ENCODE measurements around the gene HCRTR1. TPM values are rescaled to one million over a fixed set of nuclear protein-coding genes. Genes with fewer than 3 reads are reported as not detected.

Gene HCRTR1
- 1 to 10 TPM in 1 of 4 donors, under 1 TPM in 1, not detected in 2; 0.21 to 2.5 TPM for total RNA-seq

- Histone ChIP-seq H3K27me3 (peaks cover 0 to 33% of the 10 kb centered on the region in 2 donors), H3K27ac (no peak within 1 kb of the TSS), H3K4me3 (peak within 1 kb of the TSS; percentile 19 to 50 (median 37)), H3K4me1 (peaks cover 0 to 14% (median 8%) of the 10 kb centered on the region in 4 donors), H3K36me3 (no peaks in the 10 kb centered on the region), H3K9me3 (no peaks in the 10 kb centered on the region)
- WGBS, 2 donors = 9 to 15% methylated on average over 24 to 35 of the region's 48 CpGs
- TF ChIP-seq EP300 (IDR thresholded peaks at IDR 0.05) (no peak), POLR2A (IDR thresholded peaks at IDR 0.05) (no peak), CTCF (IDR thresholded peaks at IDR 0.05) (no peak)
- DNase-seq (ENCODE audit: low spot score in 2 of 2) = no peak
These were observed at the start of gene HCRTR1 for GRCh38 chr1:31617218-31617915. Gene HCRTR1, plus strand, starts transcription at chr1:31617689. Its CDS starts 1,504 bp downstream, at chr1:31619193.

- no peak overlapping the region for H3K27ac ChIP-seq
- DNase-seq (ENCODE audit: low spot score in 2 of 2) = no peak
- WGBS, 2 donors = 69 to 76% methylated on average over 10 of the region's 10 CpGs
These were observed 49.4 kb upstream of the HCRTR1 start for GRCh38 chr1:31567956-31568570.

GRCh38 chr1:31568895-31569595 is 48.4 kb upstream of the HCRTR1 start:
- no peaks in the 10 kb centered on the region for H3K36me3 ChIP-seq
- H3K4me3 ChIP-seq = no peak overlapping the region
- no peaks in the 10 kb centered on the region for H3K9me3 ChIP-seq
- 77 to 82% methylated on average over 8 to 11 of the region's 11 CpGs for WGBS, 2 donors
- no peaks in the 10 kb centered on the region for H3K27me3 ChIP-seq
- H3K4me1 ChIP-seq = peaks cover 0 to 32% (median 13%) of the 10 kb centered on the region in 4 donors
- DNase-seq (ENCODE audit: low spot score in 2 of 2) = no peak
- no peak overlapping the region for H3K27ac ChIP-seq
- TF ChIP-seq POLR2A (IDR thresholded peaks at IDR 0.05) = no peak
- TF ChIP-seq CTCF (IDR thresholded peaks at IDR 0.05) = no peak
- no peak for TF ChIP-seq EP300 (IDR thresholded peaks at IDR 0.05)

More at GRCh38 chr1:31567956-31568570, 49.4 kb upstream of the HCRTR1 start:
- TF ChIP-seq EP300 (IDR thresholded peaks at IDR 0.05) = no peak
- no peak for TF ChIP-seq CTCF (IDR thresholded peaks at IDR 0.05)
- TF ChIP-seq POLR2A (IDR thresholded peaks at IDR 0.05) = no peak
- no peaks in the 10 kb centered on the region for H3K9me3 ChIP-seq
- H3K4me1 ChIP-seq = peaks cover 0 to 23% (median 6%) of the 10 kb centered on the region in 4 donors
- no peaks in the 10 kb centered on the region for H3K27me3 ChIP-seq
- no peak overlapping the region for H3K4me3 ChIP-seq
- H3K36me3 ChIP-seq = no peaks in the 10 kb centered on the region

GRCh38 chr1:31569596-31570173 is 47.8 kb upstream of the HCRTR1 start:
- Histone ChIP-seq H3K9me3 (no peaks in the 10 kb centered on the region), H3K4me1 (peaks cover 0 to 32% (median 16%) of the 10 kb centered on the region in 4 donors), H3K4me3 (no peak overlapping the region), H3K27me3 (no peaks in the 10 kb centered on the region), H3K27ac (no peak overlapping the region), H3K36me3 (no peaks in the 10 kb centered on the region)
- no peak for TF ChIP-seq CTCF (IDR thresholded peaks at IDR 0.05)
- no peak for TF ChIP-seq EP300 (IDR thresholded peaks at IDR 0.05)
- no peak for TF ChIP-seq POLR2A (IDR thresholded peaks at IDR 0.05)
- 81 to 85% methylated on average over 13 of the region's 13 CpGs for WGBS, 2 donors
- no peak for DNase-seq (ENCODE audit: low spot score in 2 of 2)

Measured in tibial nerve (tissue), 4 donors.